HEK293 (cell line): Measurements from ENCODE around the gene SRP9.
A peak's percentile ranks its signal among the peaks of the same experiment; 100 is the strongest.

Experiments
- ATF2 ChIP-seq: fragments of 450-650 bp; formaldehyde crosslinking; IDR thresholded peaks from 2 replicates; pipeline ENCODE4 v1.5.1; 2016; ENCODE audit warnings: missing biosample characterization, missing genetic modification characterization, low read depth
- BCL11B ChIP-seq: fragments of 450-650 bp; formaldehyde crosslinking; IDR thresholded peaks from 2 replicates; pipeline ENCODE4 v1.5.1; 2016; ENCODE audit warnings: low read depth, missing biosample characterization, missing genetic modification characterization
- GFI1B ChIP-seq: fragments of 450-650 bp; formaldehyde crosslinking; IDR thresholded peaks from 2 replicates; pipeline ENCODE4 v1.5.1; 2016; ENCODE audit warnings: missing biosample characterization, missing genetic modification characterization
- GLI4 ChIP-seq: fragments of 450-650 bp; formaldehyde crosslinking; IDR thresholded peaks from 2 replicates; pipeline ENCODE4 v1.5.1; 2016; ENCODE audit warnings: missing biosample characterization, missing genetic modification characterization
- GLIS2 ChIP-seq: fragments of 450-650 bp; formaldehyde crosslinking; IDR thresholded peaks from 2 replicates; pipeline ENCODE4 v1.5.1; 2016; ENCODE audit warnings: missing biosample characterization, missing genetic modification characterization
- HOXC10 ChIP-seq: sonication (generic); formaldehyde crosslinking; IDR thresholded peaks from 2 replicates; pipeline ENCODE4 v1.8.1; 2023; ENCODE audit warnings: mild to moderate bottlenecking, missing genetic modification reagents
- KLF10 ChIP-seq: fragments of 450-650 bp; IDR thresholded peaks from 2 replicates; pipeline ENCODE4 v1.5.1; 2018; ENCODE audit warnings: missing biosample characterization, mild to moderate bottlenecking, missing genetic modification characterization
- KLF8 ChIP-seq: fragments of 450-650 bp; formaldehyde crosslinking; IDR thresholded peaks from 2 replicates; pipeline ENCODE4 v1.5.1; 2016; ENCODE audit warnings: missing biosample characterization, missing genetic modification characterization
- OVOL3 ChIP-seq: fragments of 450-650 bp; formaldehyde crosslinking; IDR thresholded peaks from 2 replicates; pipeline ENCODE4 v1.5.1; 2016; ENCODE audit warnings: missing biosample characterization, missing genetic modification characterization
- SCRT1 ChIP-seq: fragments of 450-650 bp; formaldehyde crosslinking; IDR thresholded peaks from 2 replicates; pipeline ENCODE4 v1.5.1; 2016; ENCODE audit warnings: missing biosample characterization, missing genetic modification characterization, borderline replicate concordance
- SETDB1 ChIP-seq: IDR thresholded peaks from one replicate; pipeline ENCODE4 v1.6.1; 2017; ENCODE audit warnings: mild to moderate bottlenecking, low read length, moderate library complexity, mixed read lengths; ENCODE audit not compliant: insufficient read length
- YY1 ChIP-seq: fragments of 450-650 bp; formaldehyde crosslinking; IDR thresholded peaks from 2 replicates; pipeline ENCODE4 v1.5.1; 2018; ENCODE audit warnings: missing biosample characterization, missing genetic modification characterization
- ZBTB20 ChIP-seq: fragments of 450-650 bp; formaldehyde crosslinking; IDR thresholded peaks from 2 replicates; pipeline ENCODE4 v1.5.1; 2016; ENCODE audit warnings: missing biosample characterization, missing genetic modification characterization
- ZBTB26 ChIP-seq: fragments of 450-650 bp; formaldehyde crosslinking; optimal IDR thresholded peaks from 2 replicates; pipeline ENCODE3; 2016; ENCODE audit warnings: missing biosample characterization, mild to moderate bottlenecking, missing genetic modification characterization
- ZBTB48 ChIP-seq: fragments of 450-650 bp; formaldehyde crosslinking; IDR thresholded peaks from 2 replicates; pipeline ENCODE4 v1.5.1; 2016; ENCODE audit warnings: missing biosample characterization, missing genetic modification characterization
- ZNF2 ChIP-seq: fragments of 450-650 bp; formaldehyde crosslinking; IDR thresholded peaks from 2 replicates; pipeline ENCODE4 v1.5.1; 2016; ENCODE audit warnings: missing biosample characterization, missing genetic modification characterization
- ZNF239 ChIP-seq: fragments of 450-650 bp; formaldehyde crosslinking; IDR thresholded peaks from 2 replicates; pipeline ENCODE4 v1.5.1; 2016; ENCODE audit warnings: missing biosample characterization, missing genetic modification characterization
- ZNF26 ChIP-seq: fragments of 450-650 bp; formaldehyde crosslinking; IDR thresholded peaks from 2 replicates; pipeline ENCODE4 v1.5.1; 2016; ENCODE audit warnings: missing biosample characterization, missing genetic modification characterization
- ZNF423 ChIP-seq: fragments of 450-650 bp; formaldehyde crosslinking; IDR thresholded peaks from 2 replicates; pipeline ENCODE4 v1.5.1; 2016; ENCODE audit warnings: missing biosample characterization, missing genetic modification characterization
- ZNF48 ChIP-seq: fragments of 450-650 bp; formaldehyde crosslinking; IDR thresholded peaks from 2 replicates; pipeline ENCODE4 v1.5.1; 2016; ENCODE audit warnings: missing biosample characterization, missing genetic modification characterization
- ZNF529 ChIP-seq: fragments of 450-650 bp; formaldehyde crosslinking; IDR thresholded peaks from 2 replicates; pipeline ENCODE4 v1.5.1; 2017; ENCODE audit warnings: missing genetic modification characterization, missing biosample characterization; ENCODE audit not compliant: insufficient replicate concordance
- ZNF530 ChIP-seq: fragments of 450-650 bp; formaldehyde crosslinking; IDR thresholded peaks from 2 replicates; pipeline ENCODE4 v1.5.1; 2016; ENCODE audit warnings: low read depth, missing biosample characterization, missing genetic modification characterization
- ZNF558 ChIP-seq: fragments of 450-650 bp; formaldehyde crosslinking; IDR thresholded peaks from 2 replicates; pipeline ENCODE4 v1.5.1; 2016; ENCODE audit warnings: missing biosample characterization, missing genetic modification characterization
- ZNF561 ChIP-seq: fragments of 450-650 bp; IDR thresholded peaks from 2 replicates; pipeline ENCODE4 v1.5.1; 2018; ENCODE audit warnings: missing biosample characterization, missing genetic modification characterization, borderline replicate concordance
- ZNF654 ChIP-seq: fragments of 450-650 bp; formaldehyde crosslinking; IDR thresholded peaks from 2 replicates; pipeline ENCODE4 v1.5.1; 2016; ENCODE audit warnings: low read depth, missing biosample characterization, missing genetic modification characterization
- ZNF677 ChIP-seq: fragments of 450-650 bp; IDR thresholded peaks from 2 replicates; pipeline ENCODE4 v1.5.0; 2018; ENCODE audit warnings: missing biosample characterization, mild to moderate bottlenecking, missing genetic modification characterization, moderate library complexity
- ZNF701 ChIP-seq: fragments of 450-650 bp; formaldehyde crosslinking; IDR thresholded peaks from 2 replicates; pipeline ENCODE4 v1.5.1; 2016; ENCODE audit warnings: missing biosample characterization, missing genetic modification characterization
- ZNF777 ChIP-seq: fragments of 450-650 bp; formaldehyde crosslinking; IDR thresholded peaks from 2 replicates; pipeline ENCODE4 v1.5.1; 2017; ENCODE audit warnings: missing biosample characterization, missing genetic modification characterization, borderline replicate concordance
- ZSCAN16 ChIP-seq: fragments of 450-650 bp; formaldehyde crosslinking; IDR thresholded peaks from 2 replicates; pipeline ENCODE4 v1.5.1; 2016; ENCODE audit warnings: missing biosample characterization, missing genetic modification characterization
- TF ChIP-seq, protein P1 (sequence below): fragments of 450-650 bp; formaldehyde crosslinking; conservative IDR thresholded peaks from 2 replicates; pipeline ENCODE4 v1.5.1; 2016; ENCODE audit warnings: low read depth, missing biosample characterization, missing genetic modification characterization
- TF ChIP-seq, protein P2 (sequence below): fragments of 450-650 bp; formaldehyde crosslinking; IDR thresholded peaks from 2 replicates; pipeline ENCODE4 v1.5.1; 2016; ENCODE audit warnings: missing biosample characterization, missing genetic modification characterization

SRP9 gene

DNA sequence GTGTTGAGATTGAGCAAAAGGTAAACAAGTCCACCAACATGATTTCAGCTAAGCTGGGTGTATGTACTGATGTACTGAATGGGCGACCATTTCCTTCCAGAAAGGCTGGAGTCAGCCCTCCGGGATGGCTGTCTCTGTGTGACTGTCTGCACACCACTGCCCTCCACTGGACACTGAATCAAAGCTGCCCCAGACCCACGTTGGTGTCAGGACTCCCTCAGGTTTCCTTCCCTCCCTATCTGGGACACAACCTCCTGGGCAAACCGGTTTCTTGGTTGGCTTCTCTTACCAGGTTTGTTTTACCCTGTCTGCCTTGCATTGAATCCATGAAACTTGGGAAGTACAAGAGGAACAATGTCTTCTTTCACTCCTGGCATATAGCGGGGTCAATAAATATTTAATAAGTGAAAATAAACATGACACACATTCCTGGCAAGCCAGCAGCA, 5.3 kb upstream of the SRP9 start (continued):
- TF ChIP-seq, protein P1, sequence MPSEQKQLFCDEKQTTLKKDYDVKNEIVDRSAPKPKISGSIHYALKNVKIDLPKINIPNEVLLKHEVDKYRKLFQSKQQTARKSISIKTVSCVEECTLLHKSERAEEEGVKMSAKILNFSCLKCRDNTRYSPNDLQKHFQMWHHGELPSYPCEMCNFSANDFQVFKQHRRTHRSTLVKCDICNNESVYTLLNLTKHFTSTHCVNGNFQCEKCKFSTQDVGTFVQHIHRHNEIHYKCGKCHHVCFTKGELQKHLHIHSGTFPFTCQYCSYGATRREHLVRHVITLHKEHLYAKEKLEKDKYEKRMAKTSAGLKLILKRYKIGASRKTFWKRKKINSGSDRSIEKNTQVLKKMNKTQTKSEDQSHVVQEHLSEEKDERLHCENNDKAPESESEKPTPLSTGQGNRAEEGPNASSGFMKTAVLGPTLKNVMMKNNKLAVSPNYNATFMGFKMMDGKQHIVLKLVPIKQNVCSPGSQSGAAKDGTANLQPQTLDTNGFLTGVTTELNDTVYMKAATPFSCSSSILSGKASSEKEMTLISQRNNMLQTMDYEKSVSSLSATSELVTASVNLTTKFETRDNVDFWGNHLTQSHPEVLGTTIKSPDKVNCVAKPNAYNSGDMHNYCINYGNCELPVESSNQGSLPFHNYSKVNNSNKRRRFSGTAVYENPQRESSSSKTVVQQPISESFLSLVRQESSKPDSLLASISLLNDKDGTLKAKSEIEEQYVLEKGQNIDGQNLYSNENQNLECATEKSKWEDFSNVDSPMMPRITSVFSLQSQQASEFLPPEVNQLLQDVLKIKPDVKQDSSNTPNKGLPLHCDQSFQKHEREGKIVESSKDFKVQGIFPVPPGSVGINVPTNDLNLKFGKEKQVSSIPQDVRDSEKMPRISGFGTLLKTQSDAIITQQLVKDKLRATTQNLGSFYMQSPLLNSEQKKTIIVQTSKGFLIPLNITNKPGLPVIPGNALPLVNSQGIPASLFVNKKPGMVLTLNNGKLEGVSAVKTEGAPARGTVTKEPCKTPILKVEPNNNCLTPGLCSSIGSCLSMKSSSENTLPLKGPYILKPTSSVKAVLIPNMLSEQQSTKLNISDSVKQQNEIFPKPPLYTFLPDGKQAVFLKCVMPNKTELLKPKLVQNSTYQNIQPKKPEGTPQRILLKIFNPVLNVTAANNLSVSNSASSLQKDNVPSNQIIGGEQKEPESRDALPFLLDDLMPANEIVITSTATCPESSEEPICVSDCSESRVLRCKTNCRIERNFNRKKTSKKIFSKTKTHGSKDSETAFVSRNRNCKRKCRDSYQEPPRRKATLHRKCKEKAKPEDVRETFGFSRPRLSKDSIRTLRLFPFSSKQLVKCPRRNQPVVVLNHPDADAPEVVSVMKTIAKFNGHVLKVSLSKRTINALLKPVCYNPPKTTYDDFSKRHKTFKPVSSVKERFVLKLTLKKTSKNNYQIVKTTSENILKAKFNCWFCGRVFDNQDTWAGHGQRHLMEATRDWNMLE (tag by site-specific recombination) = no peak; the same call in 1 of the 2 replicates
- TF ChIP-seq ZNF701 (tag by site-specific recombination) (no peak), ZNF2 (tag by site-specific recombination) (peak; percentile 92), ZNF529 (tag by site-specific recombination) (no peak), GLIS2 (peak; percentile 64), SCRT1 (no peak), ZNF677 (tag by site-specific recombination) (no peak), GLI4 (tag by site-specific recombination) (no peak), BCL11B (tag by site-specific recombination) (no peak), ZNF561 (tag by site-specific recombination) (peak; percentile 80; the same call in 1 of the 2 replicates), ZBTB20 (tag by site-specific recombination) (no peak), ATF2 (tag by site-specific recombination) (no peak), OVOL3 (tag by site-specific recombination) (no peak), KLF10 (tag by site-specific recombination) (no peak; the same call in 1 of the 2 replicates), ZNF558 (no peak), GFI1B (tag by site-specific recombination) (no peak), ZNF777 (tag by site-specific recombination) (no peak), ZNF48 (tag by site-specific recombination) (no peak), KLF8 (tag by site-specific recombination) (0 out of 2 replicates have a peak, but pooled peaks have one; percentile 30), HOXC10 (CRISPR knock-in tag) (no peak), ZNF654 (tag by site-specific recombination) (peak; percentile 98), YY1 (tag by site-specific recombination) (peak; percentile 62; the same call in 1 of the 2 replicates), SETDB1 (no peak), ZSCAN16 (tag by site-specific recombination) (no peak), ZNF423 (no peak), ZNF530 (no peak), ZNF239 (tag by site-specific recombination) (no peak), ZBTB26 (tag by site-specific recombination) (no peak), ZBTB48 (tag by site-specific recombination) (no peak), ZNF26 (tag by site-specific recombination) (no peak)
- TF ChIP-seq, protein P2, sequence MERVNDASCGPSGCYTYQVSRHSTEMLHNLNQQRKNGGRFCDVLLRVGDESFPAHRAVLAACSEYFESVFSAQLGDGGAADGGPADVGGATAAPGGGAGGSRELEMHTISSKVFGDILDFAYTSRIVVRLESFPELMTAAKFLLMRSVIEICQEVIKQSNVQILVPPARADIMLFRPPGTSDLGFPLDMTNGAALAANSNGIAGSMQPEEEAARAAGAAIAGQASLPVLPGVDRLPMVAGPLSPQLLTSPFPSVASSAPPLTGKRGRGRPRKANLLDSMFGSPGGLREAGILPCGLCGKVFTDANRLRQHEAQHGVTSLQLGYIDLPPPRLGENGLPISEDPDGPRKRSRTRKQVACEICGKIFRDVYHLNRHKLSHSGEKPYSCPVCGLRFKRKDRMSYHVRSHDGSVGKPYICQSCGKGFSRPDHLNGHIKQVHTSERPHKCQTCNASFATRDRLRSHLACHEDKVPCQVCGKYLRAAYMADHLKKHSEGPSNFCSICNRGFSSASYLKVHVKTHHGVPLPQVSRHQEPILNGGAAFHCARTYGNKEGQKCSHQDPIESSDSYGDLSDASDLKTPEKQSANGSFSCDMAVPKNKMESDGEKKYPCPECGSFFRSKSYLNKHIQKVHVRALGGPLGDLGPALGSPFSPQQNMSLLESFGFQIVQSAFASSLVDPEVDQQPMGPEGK (tag by site-specific recombination) = peak; percentile 68
